GM12873 (cell line): ENCODE data around the gene ZNF827.

Experiments used
- CTCF ChIP-seq: IDR thresholded peaks from 2 replicates; pipeline ENCODE4 v1.5.1; 2012; ENCODE audit warnings: low read depth, mild to moderate bottlenecking, moderate library complexity, low read length, control low read depth; ENCODE audit not compliant: insufficient read depth; ENCODE audit errors: missing control alignments

The ZNF827 gene

GRCh38 chr4:145861336-145862318 is 77.0 kb downstream of the ZNF827 start:
- TF ChIP-seq CTCF = no peak

- TF ChIP-seq CTCF = no peak
Observed at GRCh38 chr4:145860897-145861296, 77.7 kb downstream of the ZNF827 start.

GRCh38 chr4:145860446-145860845 is 78.2 kb downstream of the ZNF827 start:
- TF ChIP-seq CTCF = no peak

GRCh38 chr4:145859926-145860325 is 78.7 kb downstream of the ZNF827 start:
- TF ChIP-seq CTCF = no peak

- no peak for TF ChIP-seq CTCF
Observed at GRCh38 chr4:145859426-145859825, 79.2 kb downstream of the ZNF827 start.

- no peak for TF ChIP-seq CTCF
Observed at GRCh38 chr4:145852256-145852839, 86.3 kb downstream of the ZNF827 start.

GRCh38 chr4:145851511-145852201 is 87.0 kb downstream of the ZNF827 start:
- no peak for TF ChIP-seq CTCF
